NT2/D1 (cell line): ENCODE measurements around the gene CCDC194.

Source experiments
- DNase-seq: peaks from one replicate; pipeline ENCODE4 v3.0.0-alpha.2; 2011; ENCODE audit warnings: low read depth, low spot score
- H3K27me3 ChIP-seq: 2 replicates; pipeline ENCODE4 v1.6.0; 2011; ENCODE audit warnings: mild to moderate bottlenecking; ENCODE audit not compliant: insufficient read length, insufficient read depth
- H3K36me3 ChIP-seq: 2 replicates; pipeline ENCODE4 v1.6.1; 2011; ENCODE audit warnings: mild to moderate bottlenecking, low read length, mixed read lengths; ENCODE audit not compliant: insufficient read depth, insufficient read length
- H3K4me1 ChIP-seq: 2 replicates; pipeline ENCODE4 v1.5.1; 2011; ENCODE audit not compliant: insufficient read depth, insufficient read length
- H3K4me3 ChIP-seq: 2 replicates; pipeline ENCODE4 v1.5.1; 2011; ENCODE audit warnings: low read depth; ENCODE audit not compliant: insufficient read length
- H3K9ac ChIP-seq: 2 replicates; pipeline ENCODE4 v1.6.0; 2011; ENCODE audit warnings: low read depth; ENCODE audit not compliant: insufficient read length
- H3K9me3 ChIP-seq: 2 replicates; pipeline ENCODE4 v1.5.1; 2011; ENCODE audit warnings: mild to moderate bottlenecking, low read length; ENCODE audit not compliant: insufficient read depth
- SUZ12 ChIP-seq: IDR thresholded peaks from 2 replicates; pipeline ENCODE4 v1.6.1; 2011; ENCODE audit not compliant: insufficient read length, insufficient read depth; ENCODE audit errors: extremely low read depth
- YY1 ChIP-seq: IDR thresholded peaks from 2 replicates; pipeline ENCODE4 v1.6.1; 2011; ENCODE audit not compliant: insufficient read length, insufficient read depth
- ZNF274 ChIP-seq: IDR thresholded peaks from 2 replicates; pipeline ENCODE4 v1.6.1; 2011; ENCODE audit warnings: mild to moderate bottlenecking, low read depth, low read length

The CCDC194 gene

GRCh38 chr19:17404621-17405249 is 10.7 kb upstream of the CCDC194 start:
- H3K9ac ChIP-seq, result peak overlapping the region; percentile 90

GRCh38 chr19:17404015-17404414 is 10.0 kb upstream of the CCDC194 start:
- TF ChIP-seq ZNF274 (no peak), YY1 (no peak), SUZ12 (no peak)
- no peak for DNase-seq
- Histone ChIP-seq H3K4me1 (peaks cover 9% of the 10 kb centered on the region), H3K36me3 (peaks cover 29% of the 10 kb centered on the region), H3K27me3 (no peaks in the 10 kb centered on the region), H3K9me3 (no peaks in the 10 kb centered on the region), H3K9ac (peak overlapping the region; percentile 90), H3K4me3 (peak overlapping the region; percentile 78)

More at GRCh38 chr19:17404621-17405249, 10.7 kb upstream of the CCDC194 start:
- no peaks in the 10 kb centered on the region for H3K27me3 ChIP-seq
- DNase-seq, result no peak
- H3K4me3 ChIP-seq, result peak overlapping the region; percentile 78
- peaks cover 27% of the 10 kb centered on the region for H3K36me3 ChIP-seq
- TF ChIP-seq YY1, result no peak
- no peak for TF ChIP-seq SUZ12
- no peak for TF ChIP-seq ZNF274
- no peaks in the 10 kb centered on the region for H3K9me3 ChIP-seq
- peaks cover 9% of the 10 kb centered on the region for H3K4me1 ChIP-seq

GRCh38 chr19:17402982-17403855 is 9.2 kb upstream of the CCDC194 start:
- Histone ChIP-seq H3K36me3 (peaks cover 37% of the 10 kb centered on the region), H3K9ac (peak overlapping the region; percentile 90)

DNA sequence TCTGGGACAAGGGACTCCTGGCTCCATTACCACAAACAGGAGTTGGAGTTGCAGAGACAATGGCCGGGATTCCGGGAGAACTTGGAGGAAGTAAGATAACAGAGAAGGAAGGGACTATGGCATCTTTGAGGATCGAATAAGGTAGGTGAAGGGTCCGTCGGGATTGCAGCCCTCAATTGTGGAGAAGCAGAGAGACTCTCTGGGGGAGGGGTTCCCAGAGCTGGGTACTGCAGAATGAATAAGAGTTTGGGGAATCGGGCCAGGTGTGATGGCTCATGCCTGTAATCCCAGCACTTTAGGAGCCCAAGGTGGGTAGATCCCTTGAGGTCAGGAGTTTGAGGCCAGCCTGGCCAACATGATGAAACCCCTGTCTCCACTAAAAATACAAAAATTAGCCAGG is 7.6 kb upstream of the CCDC194 start:
- Histone ChIP-seq H3K27me3 (no peaks in the 10 kb centered on the region), H3K9ac (no peak overlapping the region), H3K4me1 (peaks cover 9% of the 10 kb centered on the region), H3K36me3 (peaks cover 49% of the 10 kb centered on the region), H3K4me3 (no peak overlapping the region), H3K9me3 (no peaks in the 10 kb centered on the region)
- TF ChIP-seq SUZ12 (no peak), ZNF274 (no peak), YY1 (no peak)
- DNase-seq, result no peak

More at GRCh38 chr19:17402982-17403855, 9.2 kb upstream of the CCDC194 start:
- peaks cover 9% of the 10 kb centered on the region for H3K4me1 ChIP-seq
- H3K27me3 ChIP-seq, result no peaks in the 10 kb centered on the region
- H3K4me3 ChIP-seq, result peak overlapping the region; percentile 78
- peak; percentile 72 for DNase-seq
- H3K9me3 ChIP-seq, result no peaks in the 10 kb centered on the region
- TF ChIP-seq SUZ12 (no peak), YY1 (no peak), ZNF274 (no peak)

DNA sequence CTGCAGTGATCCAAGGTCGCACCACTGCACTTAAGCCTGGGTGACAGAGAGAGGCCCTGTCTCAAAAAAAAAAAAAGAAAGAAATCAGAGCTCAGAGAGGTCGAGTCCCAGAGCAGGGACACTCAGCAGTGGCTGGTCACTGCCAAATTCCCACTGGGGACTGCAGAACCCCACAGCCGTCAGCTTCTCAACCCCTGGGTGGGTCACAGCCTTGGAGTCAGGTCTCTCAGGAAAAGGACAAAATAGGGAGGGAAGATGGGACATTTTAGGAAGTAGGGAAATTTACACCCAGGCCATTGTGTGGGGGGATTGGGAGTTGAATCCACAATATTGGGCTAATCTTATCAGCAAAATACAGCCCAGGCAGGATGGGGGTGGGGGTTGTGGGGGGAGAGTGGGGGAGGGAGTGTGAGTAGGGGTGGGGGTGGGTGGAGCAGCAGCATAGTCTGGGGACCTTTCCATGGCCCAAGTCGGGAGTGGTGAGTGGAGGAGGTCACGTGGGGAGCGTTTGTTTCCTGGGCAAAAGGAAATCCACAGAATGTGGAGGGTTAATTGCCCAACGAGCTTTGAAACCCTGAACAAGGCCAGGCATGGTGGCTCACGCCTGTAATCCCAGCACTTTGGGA is 5.0 kb upstream of the CCDC194 start:
- DNase-seq, result no peak
- Histone ChIP-seq H3K4me3 (no peak overlapping the region), H3K4me1 (peaks cover 9% of the 10 kb centered on the region), H3K9me3 (no peaks in the 10 kb centered on the region), H3K27me3 (no peaks in the 10 kb centered on the region), H3K36me3 (peaks cover 54% of the 10 kb centered on the region), H3K9ac (no peak overlapping the region)
- TF ChIP-seq ZNF274 (no peak), SUZ12 (no peak), YY1 (no peak)

DNA sequence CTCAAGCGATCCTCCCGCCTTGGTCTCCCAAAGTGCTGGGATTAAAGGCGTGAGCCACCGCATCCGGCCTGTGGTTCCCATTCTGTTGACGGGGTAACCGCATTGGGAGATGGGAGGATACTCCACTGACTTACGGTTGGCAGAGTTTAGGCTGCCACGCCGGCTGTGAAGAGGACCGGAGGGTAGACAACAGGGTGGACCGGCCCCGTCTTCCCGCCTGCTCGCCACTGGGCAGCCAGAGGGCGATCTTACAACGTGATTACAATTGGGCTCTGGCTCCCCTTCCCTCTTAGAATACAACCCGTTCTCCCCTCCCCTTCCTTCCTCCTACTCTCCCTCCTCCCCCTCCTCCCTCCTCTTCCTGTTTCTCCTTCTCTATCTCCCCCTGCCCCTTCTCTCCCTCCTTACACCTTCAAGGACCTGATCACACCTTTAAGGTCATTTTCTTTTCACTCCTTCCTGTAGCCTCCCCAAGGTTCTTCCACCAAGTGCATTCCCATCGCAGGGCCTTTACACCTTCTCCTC is 957 bp upstream of the CCDC194 start:
- DNase-seq, result peak; percentile 66
- TF ChIP-seq YY1, result no peak
- no peak for TF ChIP-seq ZNF274
- no peak for TF ChIP-seq SUZ12
- Histone ChIP-seq H3K36me3 (peaks cover 36% of the 10 kb centered on the region), H3K9me3 (no peaks in the 10 kb centered on the region), H3K4me3 (no peak overlapping the region), H3K4me1 (peaks cover 7% of the 10 kb centered on the region), H3K9ac (no peak overlapping the region), H3K27me3 (peaks cover 2% of the 10 kb centered on the region)

DNA sequence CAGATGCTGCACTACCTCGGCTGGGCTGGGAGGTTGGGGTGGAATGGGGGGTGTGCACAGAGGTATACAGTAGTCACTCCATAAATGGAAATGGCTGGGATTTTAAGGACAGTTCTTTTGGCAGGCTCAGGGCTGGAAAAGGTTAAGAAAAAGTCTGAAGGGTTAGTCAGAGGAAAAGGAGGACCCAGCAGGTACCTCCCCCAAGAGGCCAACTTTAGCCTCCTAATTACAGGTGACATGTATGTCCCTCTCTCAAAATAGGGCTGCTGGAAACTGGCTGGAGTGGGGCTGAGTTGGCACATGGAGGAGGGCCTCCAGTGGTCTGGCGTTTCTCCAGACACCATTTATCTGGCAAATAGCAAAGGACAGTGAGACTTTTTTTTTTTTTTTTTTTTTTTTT is 994 bp downstream of the CCDC194 start:
- no peak for DNase-seq
- Histone ChIP-seq H3K9ac (no peak overlapping the region), H3K27me3 (peaks cover 14% of the 10 kb centered on the region), H3K4me3 (no peak overlapping the region), H3K36me3 (peaks cover 23% of the 10 kb centered on the region), H3K4me1 (peaks cover 7% of the 10 kb centered on the region), H3K9me3 (peaks cover 8% of the 10 kb centered on the region; the same call in 1 of the 2 replicates)
- no peak for TF ChIP-seq SUZ12
- TF ChIP-seq ZNF274, result no peak
- TF ChIP-seq YY1, result no peak
